Activated T-cell treated with anti-CD3 and anti-CD28 coated beads, Interleukin-2, amount 50 U/mL, for 48 hours (primary cell): Measurements from ENCODE around the gene FMN1.

Source experiments
- DNase-seq, 2 experiments: peaks; one replicate each; pipeline ENCODE4 v3.0.0-alpha.2; 2020

The FMN1 gene

DNA sequence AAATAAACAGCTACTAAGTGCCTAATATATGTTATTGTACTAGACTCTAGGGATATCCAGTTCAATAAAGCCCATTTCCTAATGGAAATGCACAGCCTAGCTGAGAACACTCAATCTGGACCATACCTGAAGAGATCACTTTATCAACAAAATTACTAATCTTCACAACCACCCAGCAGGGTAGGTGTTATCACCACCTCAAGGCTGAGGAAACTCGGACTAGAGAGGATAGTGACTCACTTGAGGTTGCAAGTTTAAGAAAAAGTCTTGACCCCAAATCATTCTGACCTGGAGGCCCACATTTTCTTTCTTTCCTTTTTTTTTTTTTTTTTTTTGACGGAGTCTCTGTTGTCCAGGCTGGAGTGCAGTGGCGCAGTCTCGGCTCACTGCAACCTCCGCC lies 3.1 kb upstream of the FMN1 start:
- no peak for DNase-seq

DNA sequence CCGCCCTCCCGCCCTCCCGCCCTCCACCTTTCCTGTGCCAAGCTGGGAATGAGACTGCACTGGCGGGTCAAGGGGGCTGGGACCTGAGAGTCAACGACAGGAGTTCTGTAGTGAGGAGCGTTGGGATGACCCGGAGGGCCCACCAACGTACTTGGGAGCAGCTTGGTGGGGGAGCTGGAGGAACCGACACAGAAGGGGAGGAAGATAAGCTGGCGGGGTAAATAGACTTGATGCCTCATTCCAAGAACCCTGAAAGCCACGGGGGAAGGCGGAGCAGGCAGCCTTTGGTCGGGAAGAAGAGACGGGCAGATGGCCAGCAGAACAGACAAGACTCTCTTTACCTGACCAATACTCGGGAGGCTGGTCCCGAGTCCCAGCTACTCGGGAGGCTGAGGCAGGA lies 277 bp downstream of the FMN1 start:
- no peak for DNase-seq

DNA sequence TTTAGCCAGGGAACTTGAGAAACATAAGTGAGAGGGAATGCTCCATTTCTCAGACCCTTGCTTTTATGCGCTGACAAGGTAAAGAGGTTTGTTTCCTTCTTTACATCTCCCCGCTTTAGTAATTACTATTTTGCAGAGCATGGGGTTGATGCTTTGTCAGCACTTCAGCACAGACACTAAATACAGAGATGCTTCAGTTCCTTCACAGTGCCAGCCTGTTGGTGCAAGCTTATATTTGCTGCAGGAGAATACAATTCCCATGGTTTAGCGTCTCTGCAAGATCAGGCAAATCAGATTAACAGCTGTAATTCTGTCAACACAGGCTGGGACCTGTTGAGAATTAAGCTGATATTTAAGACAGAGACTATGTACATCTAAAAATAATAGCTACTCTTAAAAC lies 2.9 kb downstream of the FMN1 start:
- DNase-seq = no peak

DNA sequence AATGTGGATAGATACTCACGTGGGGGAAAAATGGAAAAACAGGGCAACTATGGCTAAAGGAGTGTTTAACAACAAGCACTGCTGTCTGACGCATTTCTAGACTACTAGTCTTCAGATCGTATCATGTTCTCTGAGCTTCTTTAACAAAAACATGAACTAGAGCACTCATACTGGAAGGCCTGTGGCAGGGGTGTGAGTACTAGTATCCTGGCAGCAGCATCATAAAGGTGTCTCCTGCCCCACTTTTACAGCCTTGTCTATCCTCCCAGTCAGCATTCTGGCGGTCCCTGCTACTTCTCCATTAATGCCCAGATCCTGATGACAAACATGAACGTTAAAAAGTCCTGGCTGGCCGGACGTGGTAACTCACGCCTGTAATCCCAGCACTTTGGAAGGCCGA lies 4.0 kb downstream of the FMN1 start:
- DNase-seq = peak; percentile 47 to 51

DNA sequence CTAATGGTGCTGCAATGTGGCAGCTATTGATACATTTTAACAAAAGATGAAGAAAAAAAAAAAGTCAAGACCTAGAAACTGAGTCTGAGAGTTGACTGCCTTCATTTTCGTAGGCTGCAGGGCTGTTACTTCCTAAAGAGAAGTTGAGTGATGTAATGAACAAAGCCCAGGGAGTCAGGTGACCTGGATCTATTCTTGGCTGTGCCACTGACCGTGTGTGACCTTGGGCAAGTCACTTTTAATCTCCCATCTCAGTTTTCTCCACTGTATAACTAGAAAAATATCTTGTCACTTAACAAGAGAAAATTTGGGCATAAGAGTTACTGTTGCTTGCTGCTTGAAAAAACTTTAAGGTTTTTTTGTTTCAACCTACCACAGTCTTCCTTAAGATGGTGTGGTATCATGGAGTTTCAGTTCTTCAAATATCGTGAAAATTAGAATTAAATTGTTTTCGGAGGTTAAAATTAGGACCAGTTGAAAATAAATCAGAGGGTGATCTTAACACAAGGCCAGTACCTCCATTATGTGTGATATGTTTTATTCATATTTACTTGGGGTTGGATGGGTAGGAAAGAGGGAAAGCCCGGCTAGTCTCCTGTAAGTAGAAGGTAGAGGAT lies 5.8 kb downstream of the FMN1 start:
- DNase-seq = no peak

DNA sequence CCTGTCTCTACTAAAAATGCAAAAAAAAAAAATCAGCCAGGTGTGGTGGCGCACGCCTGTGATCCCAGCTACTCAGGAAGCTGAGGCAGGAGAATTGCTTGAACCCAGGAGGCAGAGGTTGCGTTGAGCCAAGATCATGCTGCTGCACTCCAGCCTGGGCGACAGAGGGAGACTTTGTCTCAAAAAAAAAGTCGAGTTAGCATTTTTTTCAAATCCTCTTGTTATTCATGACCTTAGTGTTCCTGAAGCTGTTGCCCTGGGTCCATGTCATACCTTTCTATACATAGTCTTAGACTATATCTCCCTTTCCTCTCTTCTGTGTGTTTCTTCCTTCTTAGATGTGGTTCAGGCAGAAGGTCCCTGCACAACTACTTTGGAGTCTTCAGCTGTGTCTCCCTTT lies 6.4 kb downstream of the FMN1 start:
- DNase-seq = no peak

DNA sequence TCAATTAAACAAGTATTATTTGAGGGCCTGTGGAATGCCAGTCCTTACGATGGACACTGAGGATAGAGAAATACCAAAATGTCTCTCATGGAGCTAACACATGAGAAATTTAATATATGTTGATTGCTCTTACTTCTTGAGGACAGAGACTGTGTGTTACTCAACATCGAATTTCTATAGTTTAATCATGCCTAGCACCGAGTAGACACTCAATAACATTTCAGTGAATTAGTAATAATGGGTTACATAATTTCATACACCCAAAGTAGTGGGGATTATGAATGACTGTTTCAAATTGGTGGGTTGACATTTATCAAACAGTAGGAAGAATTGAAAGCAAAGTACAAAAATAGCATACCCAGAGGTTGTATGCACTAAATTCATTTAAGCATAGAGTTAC lies 11.2 kb downstream of the FMN1 start:
- no peak for DNase-seq

DNA sequence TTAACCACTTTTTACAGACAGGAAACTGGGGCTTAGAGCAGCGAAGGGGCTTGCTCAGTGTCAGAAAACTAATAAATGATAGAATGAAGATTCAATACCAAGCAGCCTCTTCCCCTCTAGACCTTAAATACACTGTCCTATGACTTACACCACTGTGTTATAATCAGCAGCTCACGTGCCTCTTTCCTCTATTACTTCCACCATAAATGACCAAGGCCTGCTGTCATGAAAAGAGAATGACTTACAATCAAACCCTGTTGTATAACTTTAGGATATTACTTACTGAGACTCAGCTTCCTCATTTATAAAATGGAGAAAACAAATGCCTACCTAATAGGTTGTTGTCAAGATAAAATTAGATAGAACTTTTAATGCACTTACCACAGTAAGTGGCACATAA lies 11.6 kb downstream of the FMN1 start:
- no peak for DNase-seq

DNA sequence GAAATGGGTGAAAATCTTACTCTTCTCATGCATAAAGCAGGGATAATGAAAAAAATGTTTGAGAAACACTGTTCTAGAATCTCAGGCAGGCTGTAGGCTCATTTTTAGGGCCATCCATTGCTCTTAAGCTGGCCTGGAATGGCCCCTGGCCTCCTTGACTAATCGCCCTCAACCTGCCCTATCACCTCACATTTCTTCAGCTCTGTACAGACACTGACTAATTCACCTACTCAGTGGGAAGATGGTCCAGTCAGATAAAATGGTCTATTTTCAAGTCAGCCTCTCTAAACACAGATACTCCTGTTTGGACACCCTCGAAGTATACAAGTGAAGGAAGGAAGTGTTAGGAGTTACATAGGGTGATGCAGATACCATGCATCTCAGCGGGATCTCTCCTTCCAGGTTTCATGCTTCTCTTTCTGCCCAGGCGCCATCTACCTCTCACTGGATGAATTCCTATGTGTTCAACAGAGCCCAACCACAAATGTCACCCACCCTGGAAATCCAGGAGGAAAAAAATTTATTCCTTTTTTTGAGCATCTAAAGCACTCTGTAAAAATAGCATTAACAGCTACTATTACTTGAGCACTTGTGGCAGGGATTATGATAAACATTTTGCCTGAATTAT lies 12.1 kb downstream of the FMN1 start:
- DNase-seq = no peak

DNA sequence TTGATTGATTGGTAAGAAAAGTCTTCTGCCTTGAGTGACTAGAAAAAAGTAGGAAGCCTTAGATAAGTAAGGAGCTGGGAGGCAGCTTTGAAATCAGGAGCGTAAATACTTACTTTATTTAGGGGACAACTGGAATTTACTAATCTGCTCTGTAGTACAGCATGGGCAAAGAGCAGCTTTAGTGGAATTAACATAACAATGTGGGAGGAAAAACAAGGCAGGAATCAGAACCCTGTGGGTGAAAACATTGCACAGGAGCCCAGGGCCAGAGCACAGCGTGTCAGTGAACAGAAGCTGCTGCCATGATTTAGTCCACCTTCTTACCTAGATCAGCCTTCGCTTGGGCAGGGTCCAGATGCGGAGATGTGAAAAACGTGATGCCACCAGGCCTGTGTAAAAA lies 14.6 kb downstream of the FMN1 start:
- no peak for DNase-seq

DNA sequence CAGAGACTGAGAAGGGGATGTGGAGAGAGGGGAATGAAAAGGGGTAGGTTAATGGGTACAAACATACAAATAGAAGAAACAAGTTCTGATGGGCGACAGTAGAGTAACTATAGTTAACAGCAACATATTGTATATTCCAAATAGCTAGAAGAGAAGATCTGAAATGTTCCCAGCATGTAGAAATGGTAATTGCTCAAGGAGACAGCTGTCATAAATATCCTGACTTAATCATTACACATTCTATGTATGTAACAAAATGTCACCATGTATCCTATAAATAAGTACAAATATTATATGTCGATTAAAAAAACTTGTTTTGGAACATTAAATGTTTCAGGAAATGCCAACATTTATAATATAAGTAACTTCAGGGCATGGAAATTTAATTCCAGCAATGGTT lies 23.3 kb downstream of the FMN1 start:
- DNase-seq = no peak

DNA sequence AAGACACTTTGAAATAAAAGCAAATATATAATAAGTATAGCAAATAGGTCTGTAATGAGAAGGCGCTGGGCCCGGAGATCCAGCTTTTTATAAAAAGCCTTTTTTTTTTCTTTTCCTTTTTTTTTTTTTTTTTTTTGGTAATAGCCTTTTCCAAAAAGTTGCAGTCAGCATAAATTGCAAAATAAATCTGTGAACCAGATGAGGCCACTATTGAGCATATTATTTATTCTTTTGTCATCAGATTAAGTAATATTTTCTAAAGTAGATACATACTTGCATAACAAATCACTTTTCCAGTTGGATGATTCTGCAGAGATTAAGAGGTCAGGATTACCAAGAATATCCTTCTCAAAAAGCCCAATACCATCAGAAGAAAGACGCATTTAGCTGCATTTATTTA lies 24.9 kb downstream of the FMN1 start:
- DNase-seq = no peak

DNA sequence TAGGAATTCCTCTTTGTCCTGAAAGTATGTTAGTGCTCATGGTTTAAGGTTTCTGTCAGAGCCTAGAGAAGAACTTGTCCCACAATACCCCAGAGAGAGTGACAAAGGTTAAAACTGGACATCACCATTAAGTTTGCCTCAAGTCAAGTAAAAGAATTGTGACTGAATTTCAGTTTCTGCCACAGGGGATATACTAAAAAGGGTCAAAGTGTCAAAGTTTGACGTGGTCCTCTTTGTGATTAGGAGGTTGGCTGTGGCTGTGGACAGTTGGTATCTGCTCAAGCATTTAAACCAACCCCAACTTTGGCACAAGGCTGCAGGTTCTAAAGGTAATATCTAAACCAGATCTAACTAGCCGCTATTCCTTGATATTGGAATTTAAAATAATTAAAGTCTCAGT lies 26.1 kb downstream of the FMN1 start:
- DNase-seq = no peak

DNA sequence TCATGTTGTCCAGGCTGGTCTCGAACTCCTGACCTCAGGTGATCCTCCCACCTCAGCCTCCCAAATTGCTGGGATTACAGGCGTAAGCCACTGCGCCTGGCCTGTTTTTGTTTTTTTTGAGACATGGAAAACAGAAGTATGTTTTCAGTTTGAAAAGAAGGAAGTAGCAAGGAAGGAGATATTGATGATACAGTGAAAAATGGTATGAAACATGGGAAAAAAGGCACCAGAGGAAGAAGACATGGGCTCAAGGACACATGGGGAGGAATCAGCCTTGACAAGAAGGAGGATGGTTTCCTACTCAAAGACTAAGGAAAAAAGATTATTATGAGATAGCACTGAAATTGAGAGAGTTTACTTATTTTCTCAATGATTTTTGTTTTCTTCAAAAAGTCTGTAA lies 30.7 kb downstream of the FMN1 start:
- DNase-seq = no peak

DNA sequence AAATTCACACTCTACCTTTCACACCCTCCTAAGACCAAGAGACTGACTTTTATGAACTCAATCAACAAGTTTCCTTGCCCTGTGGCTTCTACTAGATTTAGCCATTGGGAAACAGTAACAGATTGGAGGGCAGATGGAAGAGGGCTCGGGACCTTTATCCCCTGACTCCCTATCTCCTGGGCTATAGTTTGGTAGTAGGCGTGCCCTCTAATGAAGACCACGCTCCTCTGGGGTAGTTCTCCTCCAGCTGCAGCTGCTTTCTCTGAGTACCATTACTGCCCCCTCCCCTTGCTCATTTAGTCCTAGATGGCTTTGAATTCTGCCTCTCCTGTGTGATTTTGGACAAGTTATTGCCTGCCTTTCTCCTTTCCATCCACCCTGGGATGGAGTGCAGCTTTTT lies 33.3 kb downstream of the FMN1 start:
- no peak for DNase-seq

DNA sequence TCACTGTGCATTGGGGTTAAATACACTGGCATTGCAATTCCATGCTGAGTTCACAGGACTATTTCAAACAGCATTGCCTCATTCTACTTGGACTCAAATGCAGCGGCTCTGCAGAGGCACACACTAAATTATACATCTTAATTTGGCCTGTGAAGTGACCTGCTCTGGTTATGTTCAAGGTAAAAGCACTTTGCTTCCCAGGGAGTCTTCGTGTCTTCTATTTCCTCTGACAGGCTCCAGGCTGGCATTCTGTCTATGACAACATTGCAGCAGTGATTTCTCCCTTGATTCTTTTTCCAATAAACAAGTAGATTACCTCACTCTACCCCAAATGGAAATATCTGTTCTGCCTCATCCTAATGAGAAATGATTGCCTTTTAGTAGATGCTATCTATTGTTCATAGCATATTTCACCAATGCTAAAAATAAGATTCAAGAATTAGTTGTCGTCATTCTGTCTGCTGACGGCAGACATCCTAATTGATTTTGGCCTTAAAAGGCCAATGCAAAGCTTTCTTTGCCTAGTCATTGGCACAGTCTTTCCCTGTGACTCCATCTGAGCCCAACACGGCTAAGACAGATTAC lies 33.8 kb downstream of the FMN1 start:
- DNase-seq = no peak

DNA sequence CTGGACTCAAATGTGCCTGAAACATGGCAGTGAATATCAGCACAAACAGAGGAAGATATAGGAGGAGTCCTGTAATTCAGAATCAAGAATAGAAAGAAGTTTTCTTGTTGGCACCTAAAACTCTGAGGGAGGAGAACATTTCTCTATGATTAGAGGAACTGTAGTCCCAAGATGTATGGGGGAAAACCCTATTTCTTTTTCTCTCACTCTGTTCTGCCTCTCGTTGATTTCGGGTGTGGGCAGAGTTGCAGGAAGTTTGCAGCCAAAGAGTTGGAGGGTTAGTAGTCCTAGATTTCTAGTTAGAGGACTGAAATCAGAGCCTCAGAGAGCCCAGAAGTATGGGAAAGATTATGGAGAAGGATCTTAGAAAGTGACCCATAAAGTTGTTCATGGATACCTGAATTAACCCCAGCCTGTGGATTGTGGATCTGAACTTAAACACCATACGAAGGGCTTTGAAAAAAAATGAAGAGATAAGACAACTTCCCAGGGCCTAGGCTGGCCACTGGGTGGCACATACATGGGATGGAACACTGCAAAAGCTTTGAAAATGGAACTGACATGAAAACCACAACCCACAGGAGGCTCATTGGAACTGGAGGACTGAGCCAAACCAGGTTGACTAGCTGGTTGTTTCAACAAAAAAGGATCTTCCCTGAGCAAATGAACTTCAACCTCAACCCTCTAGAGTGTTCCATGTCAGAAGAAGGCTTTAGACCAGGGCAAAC lies 34.6 kb downstream of the FMN1 start:
- no peak for DNase-seq

DNA sequence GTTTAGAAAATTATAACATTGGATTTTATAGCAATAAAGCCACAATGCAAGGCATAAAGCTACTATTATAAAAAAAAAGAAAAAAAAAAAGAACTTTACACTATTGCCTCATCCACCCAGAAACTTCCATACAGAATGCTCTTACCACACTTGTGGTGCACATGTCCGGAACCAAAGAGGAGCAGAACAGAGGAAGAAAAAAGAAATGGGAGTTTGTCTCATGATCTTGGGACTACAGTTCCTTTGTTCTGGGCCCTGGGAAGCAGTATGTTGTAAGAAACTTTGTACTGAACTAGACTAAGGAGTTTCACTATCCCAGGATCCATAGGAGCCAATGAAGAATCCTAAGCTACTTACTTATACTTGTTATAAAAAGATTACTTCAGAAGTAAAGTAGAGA lies 36.1 kb downstream of the FMN1 start:
- no peak for DNase-seq

DNA sequence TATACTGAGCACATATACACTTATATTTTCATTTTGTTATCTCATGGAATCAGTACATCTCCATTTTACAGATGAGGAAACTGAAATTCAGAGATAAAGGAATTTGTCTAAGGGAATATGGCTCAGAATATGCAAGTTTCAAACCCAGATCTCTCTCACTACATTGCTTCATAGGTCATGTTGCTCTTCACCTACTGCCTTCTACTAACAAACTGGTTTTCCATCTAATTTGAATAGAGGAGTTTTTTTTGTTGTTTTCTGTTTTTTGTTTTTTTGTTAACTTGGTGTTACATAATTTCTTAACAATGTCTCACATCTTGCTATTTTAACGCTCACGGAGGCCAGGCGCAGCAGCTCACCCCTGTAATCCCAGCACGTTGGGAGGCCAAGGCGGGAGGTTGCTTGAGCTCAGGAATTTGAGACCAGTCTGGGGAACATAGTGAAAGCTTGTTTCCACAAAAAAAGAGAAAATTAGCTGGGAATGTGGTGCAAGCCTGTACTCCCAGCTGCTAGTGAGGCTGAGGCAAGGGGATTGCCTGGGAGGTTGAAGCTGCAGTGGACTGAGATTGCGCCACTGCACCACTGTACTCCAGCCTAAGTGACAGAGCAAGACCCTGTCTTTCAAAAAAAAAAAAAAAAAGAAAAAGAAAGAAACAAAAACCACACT lies 37.0 kb downstream of the FMN1 start:
- DNase-seq = no peak

DNA sequence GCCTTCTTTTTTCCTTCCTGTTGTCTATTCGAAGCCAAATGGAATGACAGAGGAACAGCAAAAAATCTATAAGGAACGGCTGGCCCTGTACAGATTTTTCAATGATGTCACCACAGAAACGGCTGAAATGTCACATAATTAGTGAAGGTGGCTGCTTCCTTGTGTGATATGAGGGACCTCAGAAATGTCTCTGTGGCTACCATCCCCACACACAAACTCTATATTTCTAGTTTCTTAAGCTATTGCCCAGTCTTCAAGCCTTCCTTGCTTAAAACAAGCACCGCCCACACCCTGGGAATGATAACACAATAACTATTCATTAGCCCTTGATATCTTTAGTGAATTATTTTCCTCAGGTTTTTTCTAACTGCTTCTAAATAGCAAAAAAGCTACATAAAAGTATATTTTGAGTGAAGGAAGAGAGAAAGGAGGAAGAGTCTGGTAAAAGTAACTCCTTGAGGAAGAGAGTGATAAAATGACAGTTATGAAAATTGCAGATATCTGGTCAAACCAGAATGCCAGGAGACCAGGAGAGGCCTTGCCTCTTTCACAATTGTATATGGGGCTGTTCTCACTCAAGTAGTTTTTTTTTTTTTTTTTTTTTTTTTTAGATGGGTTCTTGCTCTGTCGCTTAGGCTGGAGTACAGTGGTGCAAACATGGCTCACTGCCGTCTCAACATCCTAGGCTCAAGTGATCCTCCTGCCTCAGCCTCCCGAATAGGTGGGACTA lies 38.7 kb downstream of the FMN1 start:
- DNase-seq = no peak

DNA sequence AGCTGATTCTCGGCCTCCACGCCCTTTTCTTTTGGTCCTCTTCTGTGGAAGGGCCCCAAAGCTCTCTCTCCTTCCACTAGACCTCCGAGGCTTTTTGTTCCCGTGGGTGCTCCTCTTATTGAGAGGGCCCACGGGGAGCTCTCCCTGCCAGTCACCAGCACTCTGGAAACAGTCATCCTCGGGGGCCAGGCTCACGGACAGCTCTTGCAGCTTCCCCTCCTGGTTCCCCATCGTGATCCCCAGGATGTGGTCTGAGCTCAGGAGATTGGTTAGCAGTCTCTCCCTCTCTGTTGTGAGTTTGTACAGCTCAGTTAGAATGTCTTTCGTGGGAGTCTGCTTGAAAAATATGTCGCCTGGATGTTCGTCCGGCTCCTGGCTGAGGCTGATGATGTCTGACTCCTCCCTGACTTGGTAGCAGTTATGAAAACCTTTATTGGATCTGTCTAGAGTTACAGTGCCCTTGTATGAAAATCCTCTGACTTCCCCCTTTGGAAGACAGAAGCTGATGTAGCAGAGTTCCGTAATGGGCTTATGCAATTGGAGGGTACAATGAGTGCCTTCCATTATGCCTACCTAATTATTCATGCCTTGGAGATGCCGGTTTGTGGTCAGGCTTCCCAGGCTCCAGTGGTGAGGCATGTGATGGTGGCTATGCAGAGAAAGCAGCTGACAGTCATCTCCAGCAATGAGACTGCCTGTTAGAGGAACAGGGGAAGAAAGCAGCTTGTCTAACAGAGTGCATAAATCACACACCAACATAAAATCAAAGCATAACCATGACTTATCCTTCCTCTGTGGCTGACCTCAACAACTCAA lies 40.0 kb downstream of the FMN1 start:
- DNase-seq = no peak

DNA sequence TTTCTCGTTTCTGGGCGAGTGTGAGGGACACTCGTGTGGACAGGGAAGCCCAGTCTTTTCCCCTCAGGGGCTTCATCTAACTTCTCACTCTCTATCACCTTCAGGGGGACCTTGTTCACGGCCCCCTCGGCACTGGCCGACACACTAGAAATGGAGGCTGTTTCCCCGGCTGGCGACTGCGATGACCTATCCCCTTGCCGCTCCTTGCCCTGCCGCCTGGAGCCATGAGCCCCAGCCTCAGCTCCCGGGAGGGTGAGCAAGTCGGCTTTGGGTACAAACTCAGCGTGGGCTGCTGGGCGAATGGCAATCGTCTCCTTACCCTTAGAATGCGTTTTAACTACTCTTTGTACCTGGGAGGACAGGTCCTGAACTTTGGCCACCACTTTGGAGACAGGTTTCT lies 41.0 kb downstream of the FMN1 start:
- no peak for DNase-seq
